Duodenal mucosa (tissue), 2 donors: Measurements from ENCODE around the gene TSPAN1.
"Not testable (repeated sequence)": the region's sequence is repeated elsewhere in the genome, so short reads cannot be mapped to it uniquely, and the experiment has no call there.

Experiments
- H3K27ac ChIP-seq: one replicate; pipeline ENCODE4 v1.7.0; 2013; ENCODE audit warnings: low read depth, low read length
- H3K27me3 ChIP-seq, 2 donors: one replicate each; pipeline ENCODE4 v1.7.0; 2013; ENCODE audit warnings: low read length in 2 of 2, control low read depth in 1 of 2; ENCODE audit not compliant: insufficient read depth in 2 of 2, control insufficient read depth in 1 of 2
- H3K36me3 ChIP-seq, 2 donors: one replicate each; pipeline ENCODE4 v1.7.0; 2013; ENCODE audit warnings: low read length in 2 of 2, control low read depth in 1 of 2; ENCODE audit not compliant: insufficient read depth in 2 of 2, control insufficient read depth in 1 of 2
- H3K4me1 ChIP-seq, 2 donors: one replicate each; pipeline ENCODE4 v1.7.0; 2013; ENCODE audit warnings: low read length in 2 of 2, control low read depth in 1 of 2; ENCODE audit not compliant: insufficient read depth in 2 of 2, control insufficient read depth in 1 of 2
- H3K4me3 ChIP-seq, 2 donors: one replicate each; pipeline ENCODE4 v1.7.0; 2013; ENCODE audit warnings: low read length in 2 of 2, low read depth in 1 of 2
- H3K9ac ChIP-seq, 2 donors: one replicate each; pipeline ENCODE4 v1.7.0; 2013; ENCODE audit warnings: low read length in 2 of 2, low read depth in 1 of 2
- H3K9me3 ChIP-seq, 2 donors: one replicate each; pipeline ENCODE4 v1.7.0; 2013; ENCODE audit warnings: low read length in 2 of 2, control low read depth in 1 of 2; ENCODE audit not compliant: control insufficient read depth in 1 of 2

The TSPAN1 gene

DNA sequence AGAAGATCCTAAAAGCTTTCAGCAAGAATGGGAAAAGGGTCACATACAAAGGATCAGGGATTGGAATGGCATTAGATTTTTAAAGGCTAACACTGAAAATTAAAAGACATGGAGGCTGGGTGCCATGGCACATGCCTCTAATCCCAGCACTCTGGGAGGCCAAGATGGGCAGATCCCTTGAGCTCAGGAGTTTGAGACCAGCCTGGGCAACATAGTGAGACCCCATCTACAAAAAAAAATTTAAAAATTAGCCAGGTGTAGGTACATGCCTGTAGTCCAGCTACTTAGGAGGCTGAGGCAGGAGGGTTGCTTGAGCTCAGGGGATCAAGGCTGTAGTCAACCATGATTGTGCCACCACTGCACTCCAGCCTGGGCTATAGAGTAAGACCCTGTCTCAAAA lies 40.6 kb downstream of the TSPAN1 start:
- Histone ChIP-seq H3K4me3 (no peak overlapping the region), H3K36me3 (no peaks in the 10 kb centered on the region), H3K9me3 (no peaks in the 10 kb centered on the region), H3K4me1 (no peaks in the 10 kb centered on the region), H3K27me3 (no peaks in the 10 kb centered on the region), H3K27ac (no peak overlapping the region), H3K9ac (no peak overlapping the region)

DNA sequence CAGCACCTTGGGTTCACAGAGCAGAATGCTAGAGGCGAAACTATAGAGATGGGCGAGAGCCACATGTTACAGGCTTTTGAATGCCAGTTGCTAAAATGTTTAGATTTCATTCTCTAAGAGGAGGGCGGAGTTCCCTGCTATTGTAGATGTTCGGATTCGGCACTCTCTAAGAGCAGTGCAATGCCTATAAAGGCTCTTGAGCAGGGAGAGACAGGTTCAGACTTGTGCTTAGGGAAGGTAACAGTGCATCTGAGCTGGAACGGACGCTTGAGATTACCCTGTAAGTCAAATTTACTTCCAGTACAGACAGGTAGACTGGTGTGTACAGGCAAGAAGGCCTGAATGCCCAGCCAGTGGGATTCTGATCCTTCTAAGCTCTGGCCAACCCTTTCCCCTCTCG lies 43.6 kb downstream of the TSPAN1 start:
- Histone ChIP-seq H3K9me3 (no peaks in the 10 kb centered on the region), H3K4me3 (no peak overlapping the region), H3K27ac (no peak overlapping the region), H3K9ac (no peak overlapping the region), H3K36me3 (no peaks in the 10 kb centered on the region), H3K27me3 (no peaks in the 10 kb centered on the region), H3K4me1 (peaks cover 0 to under 1% of the 10 kb centered on the region in 2 donors)

DNA sequence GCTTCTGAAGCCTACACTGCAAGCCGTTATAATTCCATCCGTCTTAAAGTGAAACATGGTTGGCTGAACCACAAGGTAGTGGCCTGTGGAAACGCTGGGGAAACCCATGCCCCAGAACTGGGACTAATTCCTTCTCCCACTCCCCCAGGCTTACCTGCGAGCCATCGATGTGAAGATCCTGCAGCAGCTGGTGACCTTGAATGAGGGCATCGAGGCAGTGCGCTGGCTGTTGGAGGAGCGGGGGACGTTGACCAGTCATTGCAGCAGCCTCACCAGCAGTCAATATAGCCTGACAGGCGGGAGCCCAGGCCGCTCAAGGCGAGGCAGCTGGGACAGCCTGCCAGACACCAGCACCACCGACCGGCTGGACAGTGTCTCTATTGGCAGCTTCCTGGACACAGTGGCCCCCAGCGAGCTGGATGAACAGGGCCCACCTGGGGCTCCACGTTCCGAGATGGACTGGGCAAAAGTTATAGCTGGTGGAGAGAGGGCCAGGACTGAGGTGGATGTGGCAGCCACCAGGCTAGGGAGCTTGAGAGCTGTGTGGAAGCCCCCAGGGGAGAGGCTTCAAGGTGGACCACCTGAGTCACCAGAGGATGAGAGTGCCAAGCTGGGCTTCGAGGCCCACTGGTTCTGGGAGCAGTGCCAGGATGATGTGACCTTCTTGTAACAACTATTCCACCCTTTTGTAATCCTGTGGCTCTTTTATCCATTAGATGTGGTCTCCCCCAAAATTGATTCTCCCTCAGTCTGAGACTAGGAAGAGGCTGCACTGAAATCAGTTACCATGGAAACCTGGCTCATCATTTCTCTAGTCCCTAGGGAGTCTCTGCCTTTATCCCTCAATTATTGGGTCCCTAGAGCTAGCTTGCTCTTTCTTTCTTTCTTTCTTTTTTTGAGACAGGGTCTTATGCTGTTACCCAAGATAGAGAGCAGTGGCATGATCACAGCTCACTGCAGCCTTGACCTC lies 44.9 kb downstream of the TSPAN1 start:
- H3K9me3 ChIP-seq, result no peaks in the 10 kb centered on the region
- no peak overlapping the region for H3K27ac ChIP-seq
- H3K4me3 ChIP-seq, result no peak overlapping the region
- H3K27me3 ChIP-seq, result no peaks in the 10 kb centered on the region
- peaks cover 2 to 3% of the 10 kb centered on the region in 2 donors for H3K4me1 ChIP-seq
- H3K9ac ChIP-seq, result no peak overlapping the region
- H3K36me3 ChIP-seq, result no peaks in the 10 kb centered on the region

DNA sequence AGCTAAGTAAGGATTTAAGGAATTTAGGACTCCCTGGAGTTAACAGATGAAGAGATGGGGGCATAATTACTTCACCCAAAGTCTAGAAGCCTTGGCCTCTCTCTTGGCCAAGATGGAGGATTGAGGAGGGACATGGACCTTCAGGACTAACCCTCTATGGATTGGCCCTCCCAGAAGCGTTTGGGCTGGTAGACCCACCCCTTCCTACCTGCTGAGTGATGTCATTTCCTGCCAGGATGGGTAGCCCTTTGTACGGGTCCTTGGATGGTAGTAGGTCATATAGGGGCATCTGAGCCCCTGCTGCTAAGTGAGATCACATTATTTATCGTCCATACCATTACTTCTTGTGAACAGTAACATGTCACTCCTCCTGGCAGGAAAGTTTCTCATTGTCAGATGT lies 45.9 kb downstream of the TSPAN1 start:
- Histone ChIP-seq H3K9me3 (no peaks in the 10 kb centered on the region), H3K27ac (no peak overlapping the region), H3K9ac (no peak overlapping the region)

DNA sequence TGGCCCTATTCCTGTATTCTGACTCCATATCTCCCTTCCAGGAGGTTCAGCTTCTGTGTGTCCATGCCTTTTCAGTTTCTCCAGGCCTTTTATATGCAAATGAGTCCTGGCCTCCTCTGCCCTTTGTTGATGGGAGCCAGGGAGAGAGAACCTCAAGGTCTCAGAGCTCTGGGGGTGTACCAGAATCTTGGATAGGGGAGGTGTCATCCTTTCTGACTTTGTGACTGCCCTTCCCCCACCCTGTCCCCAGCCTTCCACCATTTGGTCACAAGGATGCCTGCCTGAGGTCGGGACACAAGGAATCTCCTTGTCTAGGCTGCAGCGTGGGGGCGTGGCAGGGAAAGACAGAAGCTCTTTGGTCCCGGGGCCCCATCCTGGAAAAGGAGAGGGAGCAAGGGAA lies 46.9 kb downstream of the TSPAN1 start:
- Histone ChIP-seq H3K9me3 (no peaks in the 10 kb centered on the region), H3K4me1 (peaks cover 2 to 3% of the 10 kb centered on the region in 2 donors), H3K27ac (no peak overlapping the region), H3K27me3 (no peaks in the 10 kb centered on the region), H3K4me3 (no peak overlapping the region), H3K36me3 (no peaks in the 10 kb centered on the region), H3K9ac (no peak overlapping the region)

More for the DNA sequence above, 45.9 kb downstream of the TSPAN1 start:
- no peaks in the 10 kb centered on the region for H3K27me3 ChIP-seq
- H3K36me3 ChIP-seq, result no peaks in the 10 kb centered on the region
- H3K4me1 ChIP-seq, result peaks cover 2 to 3% of the 10 kb centered on the region in 2 donors
- H3K4me3 ChIP-seq, result no peak overlapping the region

DNA sequence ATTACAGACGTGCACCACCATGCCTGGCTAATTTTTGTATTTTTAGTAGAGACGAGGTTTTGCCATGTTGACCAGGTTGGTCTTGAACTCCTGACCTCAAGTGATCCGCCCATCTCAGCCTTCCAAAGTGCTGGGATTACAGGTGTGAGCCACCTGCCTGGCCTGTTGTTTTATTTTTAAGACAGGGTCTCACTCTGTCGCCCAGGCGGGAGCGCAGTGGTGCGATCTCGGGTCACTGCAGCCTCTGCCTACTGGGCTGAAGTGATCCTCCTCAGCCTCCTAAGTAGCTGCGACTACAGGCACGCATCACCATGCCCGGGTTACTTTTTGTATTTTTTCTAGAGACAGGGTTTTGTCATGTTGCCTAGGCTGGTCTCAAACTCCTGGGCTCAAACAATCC lies 48.2 kb downstream of the TSPAN1 start:
- not testable (repeated sequence) for H3K27me3 ChIP-seq, H3K4me1 ChIP-seq, H3K9me3 ChIP-seq, H3K27ac ChIP-seq, H3K9ac ChIP-seq, H3K4me3 ChIP-seq, H3K36me3 ChIP-seq

DNA sequence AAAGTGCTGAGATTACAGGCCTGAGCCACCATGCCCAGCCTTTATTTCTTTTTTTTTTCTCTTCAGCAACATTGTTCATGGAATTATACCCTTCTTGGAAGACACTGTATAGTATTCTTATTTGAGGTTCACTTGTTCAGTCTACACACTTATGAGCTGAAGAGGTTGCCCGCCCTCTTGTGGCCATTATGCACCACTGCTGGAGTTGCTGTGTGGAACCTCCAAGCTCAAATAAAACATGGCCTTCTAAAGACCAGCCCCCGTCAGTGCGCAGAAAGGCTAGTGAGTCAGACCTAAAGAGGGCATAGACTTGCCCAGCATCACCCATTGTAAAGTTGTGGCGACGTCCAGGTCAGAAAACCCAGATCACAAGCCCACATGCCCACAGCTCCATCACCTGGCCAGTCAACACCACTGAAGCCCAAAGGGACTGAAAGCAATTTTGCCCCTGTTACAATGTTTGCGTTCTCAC lies 48.6 kb downstream of the TSPAN1 start:
- Histone ChIP-seq H3K27ac (no peak overlapping the region), H3K4me3 (no peak overlapping the region), H3K36me3 (no peaks in the 10 kb centered on the region), H3K4me1 (peaks cover 2 to 3% of the 10 kb centered on the region in 2 donors), H3K9ac (no peak overlapping the region), H3K9me3 (no peaks in the 10 kb centered on the region), H3K27me3 (no peaks in the 10 kb centered on the region)

DNA sequence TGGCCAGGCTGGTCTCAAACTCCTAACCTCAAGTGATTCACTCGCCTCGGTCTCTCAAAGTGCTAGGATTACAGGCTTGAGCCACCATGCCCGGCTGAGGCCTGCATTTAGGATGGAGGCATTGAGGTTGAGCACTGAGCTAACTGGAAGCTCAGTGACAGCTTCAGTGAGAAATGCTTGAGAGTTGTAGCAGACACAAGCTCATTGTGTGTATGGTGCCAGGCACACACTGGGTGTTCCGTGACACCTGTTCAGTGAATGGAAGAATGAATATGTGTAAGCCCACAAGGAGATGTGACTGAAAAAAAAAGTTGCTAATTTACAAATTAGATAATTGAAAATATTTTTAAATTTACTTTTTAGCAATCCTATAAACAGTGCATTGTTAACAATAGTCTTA lies 50.1 kb downstream of the TSPAN1 start:
- Histone ChIP-seq H3K27me3 (no peaks in the 10 kb centered on the region), H3K36me3 (no peaks in the 10 kb centered on the region), H3K27ac (no peak overlapping the region), H3K9ac (no peak overlapping the region), H3K4me1 (peaks cover 2 to 3% of the 10 kb centered on the region in 2 donors), H3K9me3 (no peaks in the 10 kb centered on the region), H3K4me3 (no peak overlapping the region)

DNA sequence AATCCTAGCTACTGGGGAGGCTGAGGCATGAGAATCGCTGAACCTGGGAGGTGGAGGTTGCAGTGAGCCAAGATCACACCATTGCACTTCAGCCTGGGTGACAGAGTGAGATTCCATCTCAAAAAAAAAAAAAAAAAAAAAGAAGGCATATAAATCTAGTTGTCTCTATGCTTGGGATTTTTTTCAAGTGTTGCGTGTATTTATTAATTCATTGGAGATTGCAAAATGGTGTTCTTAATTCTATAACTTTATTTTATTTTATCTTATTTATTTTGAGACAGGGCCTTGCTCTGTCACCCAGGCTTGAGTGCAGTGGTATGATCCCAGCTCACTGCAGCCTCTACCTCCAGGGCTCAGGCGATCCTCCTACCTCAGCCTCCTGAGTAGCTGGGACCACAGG lies 56.3 kb downstream of the TSPAN1 start:
- H3K27me3 ChIP-seq, H3K4me3 ChIP-seq, H3K9me3 ChIP-seq, H3K27ac ChIP-seq, H3K9ac ChIP-seq, H3K36me3 ChIP-seq, H3K4me1 ChIP-seq: not testable (repeated sequence)
